NT2/D1 (cell line): Measurements from ENCODE around the gene BPTF.

Source experiments
- YY1 ChIP-seq: IDR thresholded peaks from 2 replicates; pipeline ENCODE4 v1.6.1; 2011; ENCODE audit not compliant: insufficient read length, insufficient read depth
- ZNF274 ChIP-seq: IDR thresholded peaks from 2 replicates; pipeline ENCODE4 v1.6.1; 2011; ENCODE audit warnings: mild to moderate bottlenecking, low read depth, low read length

DNA sequence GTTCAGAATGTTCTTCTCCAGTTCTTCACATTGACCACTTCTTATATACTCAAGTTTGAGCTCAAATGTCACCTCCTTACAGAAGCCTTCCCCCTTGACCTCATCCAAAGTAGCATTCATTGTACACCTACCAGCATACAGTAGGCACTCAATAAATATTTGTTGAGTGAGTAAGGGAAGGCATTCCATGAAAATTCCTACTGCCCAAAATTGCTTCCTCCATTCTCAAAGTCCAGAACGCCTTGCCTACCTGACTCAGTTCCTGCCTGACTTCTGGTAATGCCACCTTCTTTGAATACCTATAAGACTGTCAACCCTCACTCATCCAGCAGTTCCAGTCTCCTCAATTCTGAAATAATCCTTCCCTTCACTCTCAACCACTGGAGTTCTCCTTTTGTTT is 14.8 kb upstream of the BPTF start:
- TF ChIP-seq YY1 (no peak), ZNF274 (no peak)
